ENCODE data around the gene HYI.
"Not testable (repeated sequence)": the region's sequence is repeated elsewhere in the genome, so short reads cannot be mapped to it uniquely, and the experiment has no call there.

Gene HYI

GRCh38 chr1:43477716-43478115, 24.0 kb upstream of the HYI start:
- Histone ChIP-seq H2AFZ (ENCODE audit: low read length) (no peak overlapping the region), H3K27me3 (ENCODE audit: control insufficient read depth in 3 of 3, insufficient read depth in 3 of 3, low read depth in 1 of 3, low read length in 3 of 3) (no peaks in the 10 kb centered on the region), H3K36me3 (replicated peaks in 1 of 2; ENCODE audit: control insufficient read depth in 2 of 2, insufficient read depth in 2 of 2, low read length in 2 of 2) (no peaks in the 10 kb centered on the region), H3K4me3 (ENCODE audit: low read length in 2 of 2) (no peak overlapping the region), H3K4me2 (ENCODE audit: insufficient read depth, low read length, poor library complexity, severe bottlenecking) (no peak overlapping the region), H2BK120ac (ENCODE audit: low read depth, low read length) (no peak overlapping the region), H2BK12ac (ENCODE audit: low read length) (no peak overlapping the region), H3K4ac (ENCODE audit: low read length) (no peak overlapping the region), H3K4me1 (ENCODE audit: control insufficient read depth in 2 of 2, insufficient read depth in 1 of 2, low read depth in 1 of 2, low read length in 2 of 2) (peaks cover 0 to 1% of the 10 kb centered on the region in 2 donors), H2BK5ac (ENCODE audit: low read length) (no peak overlapping the region), H2AK5ac (ENCODE audit: low read depth, low read length) (no peak overlapping the region), H3K27ac (replicated peaks; ENCODE audit: low read length) (no peak overlapping the region), H3K18ac (ENCODE audit: low read length) (no peak overlapping the region), H4K91ac (ENCODE audit: low read depth, low read length, poor library complexity) (no peak overlapping the region), H3K9me3 (replicated peaks in 1 of 2; ENCODE audit: control insufficient read depth in 2 of 2, insufficient read depth in 1 of 2, low read depth in 1 of 2, low read length in 2 of 2) (no peaks in the 10 kb centered on the region), H3K9ac (ENCODE audit: low read depth, low read length, poor library complexity) (no peak overlapping the region), H3K14ac (ENCODE audit: low read length) (no peak overlapping the region), H3K23ac (ENCODE audit: low read depth, low read length, poor library complexity) (no peak overlapping the region), H3K79me1 (ENCODE audit: low read depth, low read length) (no peaks in the 10 kb centered on the region), H4K8ac (ENCODE audit: low read depth, low read length) (no peak overlapping the region), H2BK15ac (ENCODE audit: low read length) (no peak overlapping the region)
- DNase-seq (ENCODE audit: low spot score) = no peak
- WGBS, 2 donors (ENCODE audit: extremely low coverage in 2 of 2, insufficient read length in 2 of 2, insufficient replicate concordance in 1 of 2) = no CpG with 5 or more reads among the region's 1 CpG

GRCh38 chr1:43475611-43476401, 22.1 kb upstream of the HYI start:
- H2BK120ac ChIP-seq (ENCODE audit: low read depth, low read length); H3K14ac ChIP-seq (ENCODE audit: low read length); H2BK12ac ChIP-seq (ENCODE audit: low read length); H2AFZ ChIP-seq (ENCODE audit: low read length); H3K4me2 ChIP-seq (ENCODE audit: insufficient read depth, low read length, poor library complexity, severe bottlenecking); H3K27me3 ChIP-seq (ENCODE audit: control insufficient read depth in 3 of 3, insufficient read depth in 3 of 3, low read depth in 1 of 3, low read length in 3 of 3); H3K36me3 ChIP-seq (replicated peaks in 1 of 2; ENCODE audit: control insufficient read depth in 2 of 2, insufficient read depth in 2 of 2, low read length in 2 of 2); H4K91ac ChIP-seq (ENCODE audit: low read depth, low read length, poor library complexity); H3K4me1 ChIP-seq (ENCODE audit: control insufficient read depth in 2 of 2, insufficient read depth in 1 of 2, low read depth in 1 of 2, low read length in 2 of 2); H2BK15ac ChIP-seq (ENCODE audit: low read length); H3K9me3 ChIP-seq (replicated peaks in 1 of 2; ENCODE audit: control insufficient read depth in 2 of 2, insufficient read depth in 1 of 2, low read depth in 1 of 2, low read length in 2 of 2); H3K27ac ChIP-seq (replicated peaks; ENCODE audit: low read length); H2AK5ac ChIP-seq (ENCODE audit: low read depth, low read length); H3K4ac ChIP-seq (ENCODE audit: low read length); H3K79me1 ChIP-seq (ENCODE audit: low read depth, low read length); H3K9ac ChIP-seq (ENCODE audit: low read depth, low read length, poor library complexity); DNase-seq (ENCODE audit: low spot score); H3K23ac ChIP-seq (ENCODE audit: low read depth, low read length, poor library complexity); H3K4me3 ChIP-seq (ENCODE audit: low read length in 2 of 2); H2BK5ac ChIP-seq (ENCODE audit: low read length); H4K8ac ChIP-seq (ENCODE audit: low read depth, low read length): not testable (repeated sequence)
- peak overlapping the region; percentile 38 for H3K18ac ChIP-seq (ENCODE audit: low read length)
- WGBS, 2 donors (ENCODE audit: extremely low coverage in 2 of 2, insufficient read length in 2 of 2, insufficient replicate concordance in 1 of 2) = no CpG with 5 or more reads among the region's 10 CpGs

GRCh38 chr1:43473463-43473862, 19.7 kb upstream of the HYI start:
- Histone ChIP-seq H2AK5ac (ENCODE audit: low read depth, low read length) (no peak overlapping the region), H3K4ac (ENCODE audit: low read length) (no peak overlapping the region), H3K9me3 (replicated peaks in 1 of 2; ENCODE audit: control insufficient read depth in 2 of 2, insufficient read depth in 1 of 2, low read depth in 1 of 2, low read length in 2 of 2) (peaks cover 1 to 2% of the 10 kb centered on the region in 2 donors), H3K23ac (ENCODE audit: low read depth, low read length, poor library complexity) (no peak overlapping the region), H2BK120ac (ENCODE audit: low read depth, low read length) (no peak overlapping the region), H2BK15ac (ENCODE audit: low read length) (no peak overlapping the region), H3K27me3 (ENCODE audit: control insufficient read depth in 3 of 3, insufficient read depth in 3 of 3, low read depth in 1 of 3, low read length in 3 of 3) (no peaks in the 10 kb centered on the region), H3K27ac (replicated peaks; ENCODE audit: low read length) (no peak overlapping the region), H3K4me1 (ENCODE audit: control insufficient read depth in 2 of 2, insufficient read depth in 1 of 2, low read depth in 1 of 2, low read length in 2 of 2) (peaks cover 0 to 1% of the 10 kb centered on the region in 2 donors), H4K8ac (ENCODE audit: low read depth, low read length) (no peak overlapping the region), H4K91ac (ENCODE audit: low read depth, low read length, poor library complexity) (no peak overlapping the region), H3K36me3 (replicated peaks in 1 of 2; ENCODE audit: control insufficient read depth in 2 of 2, insufficient read depth in 2 of 2, low read length in 2 of 2) (no peaks in the 10 kb centered on the region), H3K79me1 (ENCODE audit: low read depth, low read length) (no peaks in the 10 kb centered on the region), H2AFZ (ENCODE audit: low read length) (no peak overlapping the region), H2BK12ac (ENCODE audit: low read length) (no peak overlapping the region), H3K4me2 (ENCODE audit: insufficient read depth, low read length, poor library complexity, severe bottlenecking) (no peak overlapping the region), H3K4me3 (ENCODE audit: low read length in 2 of 2) (no peak overlapping the region), H3K14ac (ENCODE audit: low read length) (no peak overlapping the region), H2BK5ac (ENCODE audit: low read length) (no peak overlapping the region), H3K18ac (ENCODE audit: low read length) (no peak overlapping the region), H3K9ac (ENCODE audit: low read depth, low read length, poor library complexity) (no peak overlapping the region)
- whole genome bisulfite sequencing, 2 donors (ENCODE audit: extremely low coverage in 2 of 2, insufficient read length in 2 of 2, insufficient replicate concordance in 1 of 2) = no CpG with 5 or more reads among the region's 4 CpGs
- no peak for DNase-seq (ENCODE audit: low spot score)

- not testable (repeated sequence) for H3K9me3 ChIP-seq (replicated peaks in 1 of 2; ENCODE audit: control insufficient read depth in 2 of 2, insufficient read depth in 1 of 2, low read depth in 1 of 2, low read length in 2 of 2); H3K4ac ChIP-seq (ENCODE audit: low read length); H3K4me3 ChIP-seq (ENCODE audit: low read length in 2 of 2); H2BK12ac ChIP-seq (ENCODE audit: low read length); H3K23ac ChIP-seq (ENCODE audit: low read depth, low read length, poor library complexity); H3K4me2 ChIP-seq (ENCODE audit: insufficient read depth, low read length, poor library complexity, severe bottlenecking); H2AK5ac ChIP-seq (ENCODE audit: low read depth, low read length); H2BK5ac ChIP-seq (ENCODE audit: low read length); H3K9ac ChIP-seq (ENCODE audit: low read depth, low read length, poor library complexity); H2BK120ac ChIP-seq (ENCODE audit: low read depth, low read length); H3K36me3 ChIP-seq (replicated peaks in 1 of 2; ENCODE audit: control insufficient read depth in 2 of 2, insufficient read depth in 2 of 2, low read length in 2 of 2); H3K79me1 ChIP-seq (ENCODE audit: low read depth, low read length); H3K18ac ChIP-seq (ENCODE audit: low read length); H4K91ac ChIP-seq (ENCODE audit: low read depth, low read length, poor library complexity); H4K8ac ChIP-seq (ENCODE audit: low read depth, low read length); DNase-seq (ENCODE audit: low spot score); H3K14ac ChIP-seq (ENCODE audit: low read length); H3K4me1 ChIP-seq (ENCODE audit: control insufficient read depth in 2 of 2, insufficient read depth in 1 of 2, low read depth in 1 of 2, low read length in 2 of 2); H3K27ac ChIP-seq (replicated peaks; ENCODE audit: low read length); H3K27me3 ChIP-seq (ENCODE audit: control insufficient read depth in 3 of 3, insufficient read depth in 3 of 3, low read depth in 1 of 3, low read length in 3 of 3); H2BK15ac ChIP-seq (ENCODE audit: low read length)
- H2AFZ ChIP-seq (ENCODE audit: low read length) = peak overlapping the region; percentile 24
- WGBS, 2 donors (ENCODE audit: extremely low coverage in 2 of 2, insufficient read length in 2 of 2, insufficient replicate concordance in 1 of 2) = no CpG with 5 or more reads among the region's 6 CpGs
Observed at GRCh38 chr1:43472463-43473151, 18.9 kb upstream of the HYI start.

All from neuronal stem cell (in vitro differentiated cells).